ENCODE data around the gene FAM177B.

Gene FAM177B

GRCh38 chr1:222785529-222785928 is 48.5 kb downstream of the FAM177B start:
- no peak for DNase-seq (ENCODE audit: low read depth in 2 of 3, low spot score in 2 of 3)

GRCh38 chr1:222786121-222786520 is 49.1 kb downstream of the FAM177B start:
- no peak for DNase-seq (ENCODE audit: low read depth in 2 of 3, low spot score in 2 of 3)

GRCh38 chr1:222787729-222788128 is 50.7 kb downstream of the FAM177B start:
- DNase-seq (ENCODE audit: low read depth in 2 of 3, low spot score in 2 of 3): no peak

- DNase-seq (ENCODE audit: low read depth in 2 of 3, low spot score in 2 of 3): no peak
Observed at GRCh38 chr1:222788402-222789156, 51.6 kb downstream of the FAM177B start.

DNA sequence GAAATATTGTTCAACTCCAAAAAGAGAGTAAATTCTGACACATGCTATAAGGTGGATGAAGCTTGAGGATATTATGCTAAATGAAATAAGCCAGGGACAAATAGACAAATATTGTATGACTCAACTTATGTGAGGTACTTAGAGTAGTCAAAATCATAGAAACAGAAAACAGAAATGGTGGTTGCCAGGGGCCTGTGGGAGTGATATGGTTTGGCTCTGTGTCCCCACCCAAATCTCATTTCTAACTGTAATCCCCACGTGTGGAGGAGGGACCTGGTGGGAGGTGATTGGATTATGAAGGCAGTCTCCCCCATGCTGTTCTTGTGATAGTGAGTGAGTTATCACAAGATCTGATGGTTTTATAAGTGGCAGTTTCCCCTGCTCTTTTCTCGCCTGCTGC is 53.1 kb downstream of the FAM177B start:
- DNase-seq (ENCODE audit: low read depth in 2 of 3, low spot score in 2 of 3): no peak

- no peak for DNase-seq (ENCODE audit: low read depth in 2 of 3, low spot score in 2 of 3)
Observed at GRCh38 chr1:222790520-222790919, 53.5 kb downstream of the FAM177B start.

GRCh38 chr1:222791006-222791710 is 54.2 kb downstream of the FAM177B start:
- no peak for DNase-seq (ENCODE audit: low read depth in 2 of 3, low spot score in 2 of 3)

DNA sequence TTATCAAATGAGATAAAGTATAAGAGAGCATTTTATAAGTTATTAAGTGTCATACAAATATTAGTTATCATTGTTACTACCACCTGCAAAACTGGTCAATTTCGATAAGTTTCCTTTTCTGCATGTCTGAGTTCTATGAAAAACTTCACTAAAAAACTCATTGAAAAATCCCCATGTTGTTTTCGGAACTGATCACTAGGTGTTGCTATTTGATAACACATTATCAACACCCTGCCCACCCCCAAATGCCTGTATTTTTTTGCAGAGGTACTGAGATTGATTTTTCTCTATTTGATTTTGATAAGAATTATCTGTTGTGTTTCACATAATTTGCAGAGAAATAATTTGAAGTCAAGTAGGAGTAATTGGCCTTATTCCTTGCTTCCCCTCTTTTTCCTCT is 55.7 kb downstream of the FAM177B start:
- no peak for DNase-seq (ENCODE audit: low read depth in 2 of 3, low spot score in 2 of 3)

DNA sequence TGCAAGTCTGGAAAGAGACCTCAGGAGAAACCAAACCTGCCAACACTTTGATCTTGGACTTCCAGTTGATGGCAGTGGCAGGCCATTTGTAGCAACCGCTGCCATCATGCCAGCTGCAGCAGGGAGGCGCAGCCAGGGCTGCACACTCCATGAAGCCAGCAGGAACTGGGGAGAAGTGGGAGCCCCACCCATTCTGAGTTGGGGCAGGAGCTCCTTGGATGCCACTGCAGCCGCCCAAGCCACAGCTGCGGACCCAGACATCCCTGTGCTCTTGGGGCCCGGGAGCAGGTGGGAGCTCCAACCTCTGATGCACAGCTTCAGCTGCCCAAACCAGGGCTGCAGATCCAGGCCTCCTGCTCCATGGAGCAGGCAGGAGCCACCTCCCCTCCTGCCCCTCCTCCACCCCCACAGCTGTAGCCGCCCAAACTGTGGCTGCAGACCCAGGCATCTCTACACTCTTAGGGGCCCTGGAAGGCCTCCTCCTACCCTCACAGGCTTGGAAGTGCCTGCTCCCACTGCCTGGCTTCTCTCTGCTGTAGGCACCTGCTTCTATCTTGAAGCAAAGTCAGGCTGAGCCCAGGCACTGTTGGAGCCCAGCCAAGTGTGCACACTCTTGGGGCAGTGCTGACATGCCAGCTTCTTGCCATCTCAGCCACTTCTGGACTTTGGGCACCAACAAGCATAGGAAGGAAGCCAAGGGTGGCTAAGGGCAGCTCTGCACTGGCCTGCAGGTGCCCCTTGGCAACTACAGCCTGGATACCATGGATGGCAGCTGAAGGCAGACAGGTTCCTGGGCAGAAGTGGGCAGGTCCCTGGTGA is 57.9 kb downstream of the FAM177B start:
- DNase-seq (ENCODE audit: low read depth in 2 of 3, low spot score in 2 of 3): no peak

DNA sequence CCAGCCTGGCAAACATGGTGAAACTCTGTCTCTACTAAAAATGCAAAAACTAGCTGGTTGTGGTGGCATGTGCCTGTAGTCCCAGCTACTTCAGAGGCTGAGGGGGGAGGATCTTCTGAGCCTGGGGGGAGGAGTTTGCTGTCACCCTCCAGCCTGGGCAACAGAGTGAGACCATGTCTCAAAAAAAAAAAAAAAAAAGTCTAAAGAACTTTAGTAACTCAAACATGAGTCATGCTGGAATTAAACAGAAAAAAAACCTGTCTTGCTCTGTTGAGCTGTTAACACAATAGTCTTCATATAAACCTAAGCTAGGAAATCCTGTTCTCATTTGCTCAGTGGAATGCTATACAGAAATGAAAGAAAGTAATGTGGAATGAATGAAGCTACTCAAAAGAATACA is 61.1 kb downstream of the FAM177B start:
- no peak for DNase-seq (ENCODE audit: low read depth in 2 of 3, low spot score in 2 of 3)

- DNase-seq (ENCODE audit: low read depth in 2 of 3, low spot score in 2 of 3): no peak
Observed at GRCh38 chr1:222798975-222799374, 62.0 kb downstream of the FAM177B start.

Data from activated CD8-positive, alpha-beta memory T cell treated with anti-CD3 and anti-CD28 coated beads for 48 hours (primary cell).